Hepatocyte (in vitro differentiated cells): ENCODE results near the gene CD69.
"Not testable (repeated sequence)": the region's sequence is repeated elsewhere in the genome, so short reads cannot be mapped to it uniquely, and the experiment has no call there.

Source experiments
- CTCF ChIP-seq: fragments of 200-600 bp; sonication (generic); IDR thresholded peaks from 2 replicates; pipeline ENCODE4 v1.5.1; 2016; ENCODE audit warnings: antibody characterized with exemption, mild to moderate bottlenecking; ENCODE audit not compliant: poor library complexity
- EZH2phosphoT487 ChIP-seq: fragments of 200-600 bp; sonication (generic); IDR thresholded peaks from one replicate; pipeline ENCODE4 v1.6.1; 2018; ENCODE audit warnings: antibody characterized with exemption, mild to moderate bottlenecking, low read depth, moderate library complexity; ENCODE audit not compliant: unreplicated experiment, severe bottlenecking

- TF ChIP-seq EZH2phosphoT487, CTCF: not testable (repeated sequence)
These were observed 56.1 kb downstream of the CD69 start for GRCh38 chr12:9704561-9704960.
